Stimulated activated CD4-positive, alpha-beta T cell treated with anti-CD3 and anti-CD28 coated beads, Interleukin-4, amount 100 ng/mL, for 1 hour (primary cell): ENCODE results near the gene SLC25A51.

Experiments
- DNase-seq: peaks from one replicate; pipeline ENCODE4 v3.0.0-alpha.2; 2020

The SLC25A51 gene

GRCh38 chr9:37936965-37937364 is 33.0 kb upstream of the SLC25A51 start:
- DNase-seq, result no peak

GRCh38 chr9:37936376-37936775 is 32.4 kb upstream of the SLC25A51 start:
- no peak for DNase-seq

GRCh38 chr9:37935096-37935495 is 31.2 kb upstream of the SLC25A51 start:
- no peak for DNase-seq

DNA sequence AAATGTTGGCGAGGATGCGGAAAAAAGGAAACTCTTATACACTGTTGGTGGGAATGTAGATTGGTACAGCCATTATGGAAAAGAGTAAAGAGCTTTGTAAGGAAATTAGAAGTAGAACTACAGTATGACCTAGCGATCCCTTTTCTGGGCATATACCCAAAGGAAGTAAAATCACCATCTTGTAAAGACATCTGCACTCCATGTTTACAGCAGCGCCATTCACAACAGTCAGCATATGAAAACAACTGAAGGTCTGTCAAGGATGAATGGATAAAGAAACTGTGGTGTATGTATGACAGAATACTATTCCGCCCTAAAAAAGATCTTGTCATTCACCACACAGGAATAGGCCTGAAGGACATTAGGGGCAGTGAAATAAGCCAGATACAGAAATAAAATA is 27.7 kb upstream of the SLC25A51 start:
- no peak for DNase-seq

GRCh38 chr9:37929441-37929895 is 25.5 kb upstream of the SLC25A51 start:
- no peak for DNase-seq

DNA sequence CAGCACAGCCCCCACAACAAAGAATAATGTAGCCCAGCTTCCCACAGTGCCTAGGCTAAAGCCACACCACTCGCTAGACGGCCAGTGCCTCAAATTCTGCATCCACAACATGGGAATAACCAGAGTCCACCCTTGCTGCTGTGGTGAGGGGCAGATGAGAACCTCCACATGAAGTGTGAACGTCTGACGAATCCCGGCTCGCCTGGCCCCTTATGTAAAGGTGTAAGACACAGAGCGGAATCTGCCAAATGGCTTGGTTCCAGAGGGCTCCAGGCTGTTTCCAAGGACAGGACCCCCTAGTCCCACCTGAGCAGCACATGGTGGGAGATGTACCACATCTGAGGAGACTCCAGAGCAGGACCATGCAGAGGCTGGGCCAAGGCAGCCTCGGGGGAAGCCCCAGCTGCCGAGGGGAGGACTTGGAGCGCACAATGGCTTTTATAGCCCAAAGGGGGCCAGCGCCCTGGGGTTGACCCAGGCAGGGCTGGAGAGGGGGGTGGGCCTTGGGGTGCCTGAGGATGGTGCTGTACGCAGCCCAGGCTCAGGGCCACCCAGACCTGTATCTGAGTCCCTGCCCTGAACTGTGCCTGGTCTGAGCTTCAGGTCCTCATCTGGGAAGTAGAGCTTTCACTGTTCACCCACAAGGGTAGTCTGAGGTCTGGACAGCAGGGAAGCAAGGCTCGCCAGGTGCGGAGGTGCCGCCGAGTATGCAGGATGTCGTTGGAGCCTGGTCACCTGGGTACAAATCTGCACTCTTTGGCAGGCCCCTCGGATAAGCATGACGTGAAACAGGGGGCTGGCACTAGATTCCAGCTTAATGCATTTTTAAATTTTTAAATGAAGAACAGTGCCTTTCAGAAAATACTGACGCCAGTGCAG is 24.9 kb upstream of the SLC25A51 start:
- no peak for DNase-seq

GRCh38 chr9:37927601-37928551 is 23.9 kb upstream of the SLC25A51 start:
- no peak for DNase-seq

GRCh38 chr9:37927132-37927531 is 23.2 kb upstream of the SLC25A51 start:
- DNase-seq, result no peak

- no peak for DNase-seq
Observed at GRCh38 chr9:37926737-37927118, 22.8 kb upstream of the SLC25A51 start.

GRCh38 chr9:37925786-37926736 is 22.1 kb upstream of the SLC25A51 start:
- DNase-seq, result no peak

DNA sequence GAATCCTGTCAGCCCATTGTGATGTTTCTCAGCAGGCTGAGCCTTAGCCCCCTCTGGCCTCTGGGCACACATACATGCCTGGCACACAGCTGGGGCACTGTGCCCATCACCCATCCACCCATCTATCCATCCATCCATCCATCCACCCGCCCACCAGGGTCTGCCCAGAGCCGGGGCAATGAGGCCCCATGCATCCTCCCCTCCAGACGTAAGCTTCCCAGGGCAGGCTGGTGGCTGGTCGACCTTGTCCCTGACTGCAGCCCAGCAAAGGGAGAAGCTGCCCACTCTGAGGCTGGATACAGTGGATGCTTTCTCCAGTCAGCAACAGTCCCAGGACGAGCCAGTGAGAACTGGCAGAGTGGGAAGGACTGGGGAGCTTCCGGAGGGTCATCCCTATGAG is 21.1 kb upstream of the SLC25A51 start:
- no peak for DNase-seq

GRCh38 chr9:37924538-37924937 is 20.6 kb upstream of the SLC25A51 start:
- no peak for DNase-seq

DNA sequence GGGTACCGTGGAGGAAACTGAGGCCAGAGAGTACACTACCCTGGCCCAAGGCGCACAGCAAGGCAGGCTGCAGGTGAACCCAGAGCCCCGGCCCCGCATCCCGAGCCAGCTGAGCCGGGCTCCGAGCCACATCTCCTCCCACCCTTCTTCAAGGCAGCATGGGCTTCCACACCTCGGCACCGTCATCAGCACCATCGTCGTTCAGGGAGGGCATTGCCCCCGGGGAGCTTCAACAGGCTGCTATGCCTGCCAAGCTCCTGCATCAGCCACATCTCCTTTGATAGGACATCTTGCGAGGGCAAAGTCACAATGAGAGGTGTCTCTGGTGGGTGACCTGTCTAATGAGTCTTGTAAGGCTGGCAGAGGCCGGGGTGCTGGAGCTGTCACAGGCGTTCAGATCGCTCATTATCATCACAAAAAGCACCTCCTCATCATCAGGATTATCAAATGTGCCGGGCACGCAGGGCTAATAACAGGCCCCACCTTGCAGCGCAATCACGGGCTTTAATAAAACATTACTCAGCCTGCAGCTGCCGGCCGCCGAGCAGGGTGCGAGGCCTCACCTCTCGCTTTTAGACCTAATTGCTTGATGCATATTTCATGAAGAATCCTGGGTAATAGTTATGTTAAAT is 20.0 kb upstream of the SLC25A51 start:
- no peak for DNase-seq

DNA sequence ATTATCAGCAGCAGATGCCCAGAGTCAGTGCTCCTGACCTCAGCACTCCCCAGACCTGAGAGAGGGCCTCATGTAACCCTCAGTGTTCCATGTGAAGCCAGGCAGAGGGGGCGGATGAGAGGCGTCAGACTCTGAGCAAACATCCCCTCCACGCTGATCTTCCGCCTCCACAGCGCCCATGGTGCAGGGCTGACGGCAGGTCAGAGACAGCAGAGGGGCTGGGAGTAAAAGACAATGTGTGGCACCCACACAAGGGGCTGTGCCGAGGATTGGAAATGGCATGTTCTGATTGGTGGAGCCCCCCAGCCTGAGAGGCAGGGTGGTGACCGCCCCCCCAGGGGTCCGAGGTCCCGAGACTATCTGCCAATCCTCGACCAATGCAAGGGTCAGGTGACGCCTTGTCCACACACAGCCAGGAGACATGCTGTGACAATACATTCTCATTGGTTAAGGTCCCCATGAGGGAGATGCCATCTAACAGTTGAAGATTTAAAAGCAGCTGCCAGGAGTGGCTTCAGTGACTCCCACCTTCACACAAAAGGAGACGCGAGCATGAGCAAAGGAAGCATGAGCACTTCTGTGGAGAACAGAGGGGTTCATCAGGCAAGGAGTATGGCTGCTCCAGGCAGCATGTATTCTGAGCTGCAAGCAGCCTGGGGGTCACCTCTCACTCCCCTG is 19.3 kb upstream of the SLC25A51 start:
- DNase-seq, result no peak

- no peak for DNase-seq
Observed at GRCh38 chr9:37922363-37923117, 18.6 kb upstream of the SLC25A51 start.

DNA sequence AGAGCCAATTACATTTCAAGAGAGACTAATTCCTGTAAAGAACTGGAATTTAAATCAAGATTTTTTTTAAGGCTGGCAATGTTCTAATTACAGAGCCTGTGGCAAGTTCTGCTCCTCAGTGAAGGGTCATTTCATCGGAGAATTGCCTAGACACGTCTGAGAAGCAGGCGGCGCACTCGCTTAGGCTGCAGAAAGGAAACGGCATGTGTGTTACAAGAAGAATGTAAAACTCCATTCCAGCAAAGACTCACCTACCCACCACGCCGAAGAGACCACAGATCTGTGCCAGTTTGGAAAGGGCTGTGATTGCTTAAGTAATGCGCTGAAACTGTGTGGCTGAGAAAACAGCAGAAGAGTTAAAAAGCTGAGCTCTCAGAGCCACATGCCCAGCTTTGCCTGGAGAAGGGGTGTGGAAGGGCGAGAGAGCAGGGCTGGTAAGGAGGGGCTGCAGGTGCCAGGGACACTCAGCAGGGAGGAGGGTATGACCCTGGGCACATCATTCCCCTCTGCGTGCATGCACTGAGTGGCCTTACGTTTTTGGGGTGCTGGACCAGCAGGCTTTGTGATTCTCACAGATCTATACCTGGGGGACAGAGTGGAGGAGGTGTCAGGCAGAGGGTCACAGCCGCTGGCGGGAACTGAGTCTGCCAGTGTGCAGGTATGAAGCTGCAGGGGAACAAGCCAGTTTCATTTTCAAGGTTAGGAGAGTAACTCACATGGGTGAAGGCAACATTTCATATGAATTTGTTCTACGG is 17.8 kb upstream of the SLC25A51 start:
- no peak for DNase-seq

GRCh38 chr9:37921168-37921510 is 17.2 kb upstream of the SLC25A51 start:
- DNase-seq, result no peak

GRCh38 chr9:37920471-37921167 is 16.7 kb upstream of the SLC25A51 start:
- no peak for DNase-seq

DNA sequence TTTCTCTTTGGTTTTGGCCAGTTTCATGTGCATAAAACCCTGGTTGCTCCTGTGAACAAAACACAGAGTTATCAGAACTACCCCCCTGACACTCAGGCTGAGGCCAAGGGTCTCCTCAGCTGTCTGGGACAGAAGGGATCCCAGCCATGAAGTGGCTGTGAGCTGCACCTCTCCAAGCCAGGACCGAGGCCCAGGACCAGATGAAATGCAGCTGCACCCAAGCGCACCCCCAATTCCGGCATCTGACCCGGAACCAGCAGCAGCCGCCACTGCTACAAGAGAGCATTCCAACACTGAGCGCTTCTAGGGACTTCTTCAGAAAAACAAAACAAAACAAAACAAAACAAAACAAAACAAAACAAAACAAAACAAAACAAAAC is 16.0 kb upstream of the SLC25A51 start:
- no peak for DNase-seq
